ENCODE data around the gene YTHDF1.

Gene YTHDF1

DNA sequence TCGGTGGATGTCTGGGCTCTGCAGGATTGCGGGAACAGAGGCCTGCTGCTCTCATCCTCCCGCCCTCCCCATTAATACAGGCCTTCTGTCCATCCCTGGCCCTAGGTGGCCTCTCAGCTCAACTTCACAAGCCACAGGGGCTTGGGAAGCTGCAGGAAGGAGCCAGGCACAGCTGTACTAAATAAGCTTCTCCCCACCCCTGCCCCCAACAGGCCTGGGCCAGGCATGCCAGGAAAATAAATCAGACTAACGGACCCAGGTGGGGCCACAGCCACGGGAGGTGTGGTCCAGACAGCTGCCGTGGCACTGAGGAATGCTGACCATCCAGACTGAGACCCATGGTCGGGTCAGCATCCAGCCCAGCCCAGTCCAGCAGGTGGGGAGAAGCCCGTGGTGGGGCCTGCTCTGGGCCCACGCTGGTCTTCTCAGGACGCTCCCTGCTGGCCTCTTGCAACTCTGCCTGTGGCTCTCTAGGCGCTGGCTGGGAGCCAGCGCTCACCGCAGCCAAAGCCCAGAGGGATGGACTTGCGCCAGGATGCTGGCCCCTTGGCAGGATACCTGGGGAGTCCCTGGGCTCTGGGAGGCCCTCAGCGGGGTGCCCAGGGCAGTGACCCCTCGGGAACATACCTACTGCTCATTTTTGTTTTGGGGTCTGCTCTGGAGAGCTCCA is 8.6 kb upstream of the YTHDF1 start (continued):
- TF ChIP-seq, protein P1, sequence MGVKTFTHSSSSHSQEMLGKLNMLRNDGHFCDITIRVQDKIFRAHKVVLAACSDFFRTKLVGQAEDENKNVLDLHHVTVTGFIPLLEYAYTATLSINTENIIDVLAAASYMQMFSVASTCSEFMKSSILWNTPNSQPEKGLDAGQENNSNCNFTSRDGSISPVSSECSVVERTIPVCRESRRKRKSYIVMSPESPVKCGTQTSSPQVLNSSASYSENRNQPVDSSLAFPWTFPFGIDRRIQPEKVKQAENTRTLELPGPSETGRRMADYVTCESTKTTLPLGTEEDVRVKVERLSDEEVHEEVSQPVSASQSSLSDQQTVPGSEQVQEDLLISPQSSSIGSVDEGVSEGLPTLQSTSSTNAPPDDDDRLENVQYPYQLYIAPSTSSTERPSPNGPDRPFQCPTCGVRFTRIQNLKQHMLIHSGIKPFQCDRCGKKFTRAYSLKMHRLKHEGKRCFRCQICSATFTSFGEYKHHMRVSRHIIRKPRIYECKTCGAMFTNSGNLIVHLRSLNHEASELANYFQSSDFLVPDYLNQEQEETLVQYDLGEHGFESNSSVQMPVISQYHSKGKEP (tag by site-specific recombination; IDR thresholded peaks at IDR 0.05) = peak; percentile 73; the same call in 1 of the 2 replicates
- TF ChIP-seq ZNF223 (tag by site-specific recombination; IDR thresholded peaks at IDR 0.05) (no peak), ZNF423 (tag by site-specific recombination; IDR thresholded peaks at IDR 0.05) (peak; percentile 90), ZNF335 (tag by site-specific recombination; conservative IDR thresholded peaks at IDR 0.05) (peak; percentile 75), IKZF3 (tag by site-specific recombination; IDR thresholded peaks at IDR 0.05) (peak; percentile 72), ZNF623 (tag by site-specific recombination; IDR thresholded peaks at IDR 0.05) (no peak), GLIS1 (tag by site-specific recombination; IDR thresholded peaks at IDR 0.05) (peak; percentile 98), ZNF585B (tag by site-specific recombination; IDR thresholded peaks at IDR 0.05) (no peak), ZNF140 (tag by site-specific recombination; IDR thresholded peaks at IDR 0.05) (no peak), ZNF510 (tag by site-specific recombination; IDR thresholded peaks at IDR 0.05; ENCODE audit: insufficient replicate concordance) (no peak), GLIS2 (tag by site-specific recombination; IDR thresholded peaks at IDR 0.05) (peak; percentile 90), ZBTB48 (tag by site-specific recombination; IDR thresholded peaks at IDR 0.05) (peak; percentile 94), FEZF1 (tag by site-specific recombination; IDR thresholded peaks at IDR 0.05) (peak; percentile 89), ZBTB20 (tag by site-specific recombination; IDR thresholded peaks at IDR 0.05) (peak; percentile 38), ZNF629 (tag by site-specific recombination; IDR thresholded peaks at IDR 0.05) (no peak), GFI1B (tag by site-specific recombination; IDR thresholded peaks at IDR 0.05) (0 out of 2 replicates have a peak, but pooled peaks have one; percentile 27), ZBTB8A (tag by site-specific recombination; IDR thresholded peaks at IDR 0.05) (peak; percentile 44; the same call in 1 of the 2 replicates), ZNF610 (tag by site-specific recombination; IDR thresholded peaks at IDR 0.05; ENCODE audit: borderline replicate concordance) (peak; percentile 70; the same call in 1 of the 2 replicates), KLF1 (tag by site-specific recombination; IDR thresholded peaks at IDR 0.05) (peak; percentile 26; the same call in 1 of the 2 replicates), ZNF341 (tag by site-specific recombination; IDR thresholded peaks at IDR 0.05; ENCODE audit: low read depth) (peak; percentile 35), SCRT2 (tag by site-specific recombination; IDR thresholded peaks at IDR 0.05) (peak; percentile 88), ZNF501 (tag by site-specific recombination; IDR thresholded peaks at IDR 0.05) (no peak), ZNF571 (tag by site-specific recombination; IDR thresholded peaks at IDR 0.05) (no peak), ZFP69B (tag by site-specific recombination; IDR thresholded peaks at IDR 0.05) (peak; percentile 98), ZNF394 (tag by site-specific recombination; IDR thresholded peaks at IDR 0.05; ENCODE audit: borderline replicate concordance) (peak; percentile 54; the same call in 1 of the 2 replicates), KLF8 (tag by site-specific recombination; IDR thresholded peaks at IDR 0.05) (no peak), ZEB2 (tag by site-specific recombination; IDR thresholded peaks at IDR 0.05) (peak; percentile 53; the same call in 1 of the 2 replicates), ZNF155 (tag by site-specific recombination; IDR thresholded peaks at IDR 0.05) (no peak), ZFHX2 (tag by site-specific recombination; conservative IDR thresholded peaks at IDR 0.05) (peak; percentile 46), GLI4 (tag by site-specific recombination; IDR thresholded peaks at IDR 0.05) (no peak), ZNF184 (tag by site-specific recombination; IDR thresholded peaks at IDR 0.05) (0 out of 2 replicates have a peak, but pooled peaks have one; percentile 40)
- TF ChIP-seq, protein P2, sequence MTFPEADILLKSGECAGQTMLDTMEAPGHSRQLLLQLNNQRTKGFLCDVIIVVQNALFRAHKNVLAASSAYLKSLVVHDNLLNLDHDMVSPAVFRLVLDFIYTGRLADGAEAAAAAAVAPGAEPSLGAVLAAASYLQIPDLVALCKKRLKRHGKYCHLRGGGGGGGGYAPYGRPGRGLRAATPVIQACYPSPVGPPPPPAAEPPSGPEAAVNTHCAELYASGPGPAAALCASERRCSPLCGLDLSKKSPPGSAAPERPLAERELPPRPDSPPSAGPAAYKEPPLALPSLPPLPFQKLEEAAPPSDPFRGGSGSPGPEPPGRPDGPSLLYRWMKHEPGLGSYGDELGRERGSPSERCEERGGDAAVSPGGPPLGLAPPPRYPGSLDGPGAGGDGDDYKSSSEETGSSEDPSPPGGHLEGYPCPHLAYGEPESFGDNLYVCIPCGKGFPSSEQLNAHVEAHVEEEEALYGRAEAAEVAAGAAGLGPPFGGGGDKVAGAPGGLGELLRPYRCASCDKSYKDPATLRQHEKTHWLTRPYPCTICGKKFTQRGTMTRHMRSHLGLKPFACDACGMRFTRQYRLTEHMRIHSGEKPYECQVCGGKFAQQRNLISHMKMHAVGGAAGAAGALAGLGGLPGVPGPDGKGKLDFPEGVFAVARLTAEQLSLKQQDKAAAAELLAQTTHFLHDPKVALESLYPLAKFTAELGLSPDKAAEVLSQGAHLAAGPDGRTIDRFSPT (tag by site-specific recombination; IDR thresholded peaks at IDR 0.05) = 0 out of 2 replicates have a peak, but pooled peaks have one; percentile 19
- TF ChIP-seq, protein P3, sequence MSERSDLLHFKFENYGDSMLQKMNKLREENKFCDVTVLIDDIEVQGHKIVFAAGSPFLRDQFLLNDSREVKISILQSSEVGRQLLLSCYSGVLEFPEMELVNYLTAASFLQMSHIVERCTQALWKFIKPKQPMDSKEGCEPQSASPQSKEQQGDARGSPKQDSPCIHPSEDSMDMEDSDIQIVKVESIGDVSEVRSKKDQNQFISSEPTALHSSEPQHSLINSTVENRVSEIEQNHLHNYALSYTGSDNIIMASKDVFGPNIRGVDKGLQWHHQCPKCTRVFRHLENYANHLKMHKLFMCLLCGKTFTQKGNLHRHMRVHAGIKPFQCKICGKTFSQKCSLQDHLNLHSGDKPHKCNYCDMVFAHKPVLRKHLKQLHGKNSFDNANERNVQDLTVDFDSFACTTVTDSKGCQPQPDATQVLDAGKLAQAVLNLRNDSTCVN (tag by site-specific recombination; optimal IDR thresholded peaks at IDR 0.05) = peak; percentile 21
- TF ChIP-seq, protein P4, sequence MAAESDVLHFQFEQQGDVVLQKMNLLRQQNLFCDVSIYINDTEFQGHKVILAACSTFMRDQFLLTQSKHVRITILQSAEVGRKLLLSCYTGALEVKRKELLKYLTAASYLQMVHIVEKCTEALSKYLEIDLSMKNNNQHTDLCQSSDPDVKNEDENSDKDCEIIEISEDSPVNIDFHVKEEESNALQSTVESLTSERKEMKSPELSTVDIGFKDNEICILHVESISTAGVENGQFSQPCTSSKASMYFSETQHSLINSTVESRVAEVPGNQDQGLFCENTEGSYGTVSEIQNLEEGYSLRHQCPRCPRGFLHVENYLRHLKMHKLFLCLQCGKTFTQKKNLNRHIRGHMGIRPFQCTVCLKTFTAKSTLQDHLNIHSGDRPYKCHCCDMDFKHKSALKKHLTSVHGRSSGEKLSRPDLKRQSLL (tag by site-specific recombination; IDR thresholded peaks at IDR 0.05) = no peak
